Fibroblast of peridontal ligament (primary cell): ENCODE data around the gene TP53TG3C.
"Not testable (repeated sequence)": the region's sequence is repeated elsewhere in the genome, so short reads cannot be mapped to it uniquely, and the experiment has no call there.

Experiments used
- DNase-seq: peaks from one replicate; pipeline ENCODE4 v3.0.0-alpha.2; 2010; ENCODE audit errors: extremely low read depth

Gene TP53TG3C

GRCh38 chr16:33193926-33194325 is at the start of gene TP53TG3C:
TSS of gene TP53TG3C (plus strand) at chr16:33194226. CDS start at chr16:33194294, 68 bp downstream.
- not testable (repeated sequence) for DNase-seq
